GM12878 (cell line): ENCODE data around the gene CUEDC1. TPM values are rescaled to one million over a fixed set of nuclear protein-coding genes. Genes with fewer than 3 reads are reported as not detected.

Experiments
- ATAC-seq: fragments of 200-7000 bp; cut with Tn5 transposase; 3 replicates; pipeline ENCODE4 v1.9.1; 2020; ENCODE audit warnings: mild to moderate bottlenecking, moderate library complexity
- BruUV-seq: library from RNA; stranded (reverse); fragments of 400-500 nt; replicated peaks from 2 replicates; lab custom pipeline; 2021; lab: Mats Ljungman, UMichigan
- CTCF ChIA-PET: fragments of 300-600 bp; sonication (Branson Sonifier 250); formaldehyde crosslinking; extraction: SDS; loops from one replicate; lab custom pipeline; 2021; ENCODE audit warnings: inconsistent platforms; lab: Yijun Ruan, JAX
- POLR2A ChIA-PET: fragments of 350-600 bp; formaldehyde crosslinking; extraction: SDS; loops from one replicate; lab custom pipeline; 2021; ENCODE audit warnings: inconsistent platforms; lab: Charles Lee
- RAD21 ChIA-PET: fragments of 300-600 bp; sonication (Branson Sonifier 250); formaldehyde crosslinking; loops from one replicate; lab custom pipeline; 2023; ENCODE audit warnings: antibody characterized with exemption; ENCODE audit not compliant: unreplicated experiment; lab: Charles Lee
- SMC1A ChIA-PET: fragments of 300-600 bp; sonication (Branson Sonifier 250); formaldehyde crosslinking; loops from one replicate; lab custom pipeline; 2023; ENCODE audit not compliant: unreplicated experiment, uncharacterized antibody; lab: Charles Lee
- DNase-seq: peaks from one replicate; pipeline ENCODE4 v3.0.0-alpha.2; 2011; ENCODE audit warnings: low read depth, low spot score
- FAIRE-seq: peaks from 3 replicates; lab custom pipeline; 2011; peaks lifted over from hg19 to GRCh38; lab: Jason Lieb, UNC
- H2AFZ ChIP-seq: 2 replicates; pipeline ENCODE4 v1.6.0; 2011; ENCODE audit warnings: low read depth, low read length, control low read depth; ENCODE audit not compliant: control insufficient read depth
- H3K27ac ChIP-seq: 2 replicates; pipeline ENCODE4 v1.5.1; 2011; ENCODE audit warnings: control low read depth; ENCODE audit not compliant: control insufficient read depth, insufficient read depth
- H3K27me3 ChIP-seq, 2 experiments: replicated peaks in 1 of 2; 2 replicates each; pipeline versions ENCODE4 v1.6.0 to v1.6.1; 2011; ENCODE audit warnings: low read length in 1 of 2; ENCODE audit not compliant: control insufficient read depth in 2 of 2, insufficient read depth in 2 of 2
- H3K36me3 ChIP-seq, 2 experiments: 2 replicates each; pipeline ENCODE4 v1.5.1; 2011; ENCODE audit warnings: low read length in 1 of 2; ENCODE audit not compliant: control insufficient read depth in 2 of 2, insufficient read depth in 2 of 2
- H3K4me1 ChIP-seq: 2 replicates; pipeline ENCODE4 v1.6.1; 2011; ENCODE audit warnings: mild to moderate bottlenecking, low read length, moderate library complexity, mixed read lengths; ENCODE audit not compliant: control insufficient read depth, insufficient read depth
- H3K4me2 ChIP-seq: 2 replicates; pipeline ENCODE4 v1.6.0; 2011; ENCODE audit warnings: control low read depth; ENCODE audit not compliant: control insufficient read depth, insufficient read depth
- H3K4me3 ChIP-seq: fragments of 200-600 bp; sonication (generic); 2 replicates; pipeline ENCODE4 v1.5.1; 2016
- H3K79me2 ChIP-seq: 2 replicates; pipeline ENCODE4 v1.6.0; 2011; ENCODE audit warnings: low read length; ENCODE audit not compliant: control insufficient read depth, insufficient read depth
- H3K9ac ChIP-seq: 2 replicates; pipeline ENCODE4 v1.8.0; 2011; ENCODE audit warnings: low read length, control low read depth, mixed read lengths; ENCODE audit not compliant: control insufficient read depth, insufficient read depth
- H3K9me3 ChIP-seq: replicated peaks from 3 replicates; pipeline ENCODE4 v1.5.1; 2011; ENCODE audit warnings: mild to moderate bottlenecking, low read length; ENCODE audit not compliant: control insufficient read depth, insufficient read depth
- H4K20me1 ChIP-seq: 2 replicates; pipeline ENCODE4 v1.6.0; 2011; ENCODE audit not compliant: control insufficient read depth, insufficient read depth
- BACH1 ChIP-seq: fragments of 450-650 bp; IDR thresholded peaks from 2 replicates; pipeline ENCODE4 v1.6.1; 2017; ENCODE audit warnings: mild to moderate bottlenecking, borderline replicate concordance
- CREM ChIP-seq: IDR thresholded peaks from 2 replicates; pipeline ENCODE4 v1.6.1; 2014; ENCODE audit warnings: antibody characterized with exemption, low read depth
- E2F8 ChIP-seq: fragments of 450-650 bp; IDR thresholded peaks from 2 replicates; pipeline ENCODE4 v1.6.1; 2018; ENCODE audit warnings: mild to moderate bottlenecking, low read depth, moderate library complexity; ENCODE audit not compliant: partially characterized antibody
- ELK1 ChIP-seq: IDR thresholded peaks from 2 replicates; pipeline ENCODE4 v1.6.1; 2012; ENCODE audit warnings: low read depth, low read length, improper control_type of control experiment
- HDGF ChIP-seq: fragments of 450-650 bp; IDR thresholded peaks from 2 replicates; pipeline ENCODE4 v1.6.1; 2016; ENCODE audit warnings: antibody characterized with exemption
- JUNB ChIP-seq: IDR thresholded peaks from 2 replicates; pipeline ENCODE4 v1.6.1; 2016; ENCODE audit warnings: antibody characterized with exemption, mild to moderate bottlenecking
- PBX3 ChIP-seq: IDR thresholded peaks from 2 replicates; pipeline ENCODE4 v1.6.1; 2011; ENCODE audit warnings: mild to moderate bottlenecking, low read depth, low read length, moderate library complexity; ENCODE audit not compliant: insufficient replicate concordance
- RELA ChIP-seq: fragments of 450-650 bp; IDR thresholded peaks from 2 replicates; pipeline ENCODE4 v1.8.0; 2014; ENCODE audit warnings: borderline replicate concordance; ENCODE audit not compliant: partially characterized antibody
- RFX5 ChIP-seq: IDR thresholded peaks from 2 replicates; pipeline ENCODE4 v1.6.1; 2011; ENCODE audit warnings: low read depth, low read length, improper control_type of control experiment
- USF1 ChIP-seq: IDR thresholded peaks from 2 replicates; pipeline ENCODE4 v1.6.1; 2011; ENCODE audit warnings: borderline replicate concordance, low read depth, mild to moderate bottlenecking, moderate library complexity, mixed read lengths, low read length; ENCODE audit not compliant: insufficient read depth; ENCODE audit errors: extremely low read length
- ZNF384 ChIP-seq: IDR thresholded peaks from 2 replicates; pipeline ENCODE4 v1.6.1; 2012; ENCODE audit warnings: low read depth, mild to moderate bottlenecking, low read length, improper control_type of control experiment, borderline replicate concordance
- WGBS: methylation state at CpG from one replicate; pipeline ENCODE4 v1.1.6; 2016; ENCODE audit warnings: low lambda C conversion rate; ENCODE audit not compliant: insufficient replicate concordance, insufficient coverage; ENCODE audit errors: missing lambda C conversion rate; 5-methylcytosine and 5-hydroxymethylcytosine counted together
- in situ Hi-C: fragments of 300-500 bp; cut with MboI; formaldehyde crosslinking; loops from 9 replicates; pipeline ENCODE4 v1.14.3; 2018; ENCODE audit warnings: mixed read lengths
- intact Hi-C: fragments of 100-400 bp; cut with micrococcal nuclease; formaldehyde crosslinking; loops from one replicate; pipeline ENCODE4 v1.14.2; 2022; ENCODE audit not compliant: unreplicated experiment
- polyA plus RNA-seq, 11 experiments: library from polyadenylated mRNA; depleted of rRNA in 4 of 11; unstranded in 6 of 11; stranded (reverse) in 5 of 11; fragments of >200 nt; fragmentation: Nextera tagmentation in 4 of 11; fragmentation: Illumina TruSeq in 1 of 11; extraction: Ambion mirVana in 4 of 11; extraction: Trizol in 1 of 11; gene quantifications; 1 replicate in 1 of 11; 2 replicates in 10 of 11; pipeline versions ENCODE4 v1.2.1 to v1.2.3, GENCODE V29; 2011 to 2016; ENCODE audit warnings: inconsistent platforms in 2 of 11, missing spikeins in 2 of 11, low read depth in 1 of 11
- total RNA-seq, 4 experiments: library from RNA; depleted of rRNA in 3 of 4; stranded (reverse); fragments of >200 nt in 3 of 4; fragmentation: Illumina TruSeq in 1 of 4; extraction: Trizol in 1 of 4; gene quantifications; 2 replicates each; pipeline versions ENCODE4 v1.2.1 to v1.2.3, GENCODE V29; 2013 to 2021

Gene CUEDC1
- total and polyA plus RNA-seq, 10 of the 15 experiments (the other 5 are each of a cell fraction or from before 2014, with no cell fraction given), result 0.24 to 7.4 (median 1.8) TPM

GRCh38 chr17:57987581-57988300 is 32.5 kb upstream of the CUEDC1 start, which contains the start of gene VEZF1 (continued):
- TF ChIP-seq PBX3 (no peak), ELK1 (no peak; the same call in 1 of the 2 replicates), RFX5 (no peak), JUNB (no peak), BACH1 (peak; percentile 19; the same call in 1 of the 2 replicates)

- peak overlapping the region; percentile 87 for H3K4me3 ChIP-seq
- no peaks in the 10 kb centered on the region for H3K9me3 ChIP-seq
- H3K79me2 ChIP-seq, result peaks cover 20% of the 10 kb centered on the region
- POLR2A ChIA-PET, result interaction anchor here (0.6 to 3.1 kb wide), 11 partner anchors 8 to 918 kb away, joined by 3 to 21 read pairs (median 5); partner anchors contain the start of gene SRSF1
- FAIRE-seq (no peak), DNase-seq (no peak), ATAC-seq (peak; percentile 6)
- intact Hi-C loops, result loop anchor here (1.0 to 5.0 kb wide), 2 partner anchors 40 to 82 kb away; no protein-coding TSS in a partner anchor
- SMC1A ChIA-PET, result interaction anchor here (0.7 to 9.3 kb wide), 23 partner anchors 11 to 252 kb away, joined by 3 to 114 read pairs (median 9); partner anchors contain the start of genes CUEDC1, LPO, MRPS23 and SRSF1
- no peaks in the 10 kb centered on the region for H3K27me3 ChIP-seq
- peak overlapping the region; percentile 33 for H2AFZ ChIP-seq
- H3K4me1 ChIP-seq, result peaks cover 5% of the 10 kb centered on the region
- in situ Hi-C loops, result no loop called here
- peaks cover 2% of the 10 kb centered on the region; the same call in 1 of the 2 replicates for H4K20me1 ChIP-seq
- peak overlapping the region; percentile 53 for H3K27ac ChIP-seq
- H3K4me2 ChIP-seq, result peak overlapping the region; percentile 98
- WGBS, result 4% methylated on average over 28 of the region's 38 CpGs
- H3K36me3 ChIP-seq, result peaks cover 0 to 3% of the 10 kb centered on the region in 2 experiments; a peak in 2 of 4 replicates
- no TSS peak for BruUV-seq
- RAD21 ChIA-PET, result interaction anchor here (1.0 to 3.6 kb wide), 17 partner anchors 8 to 136 kb away, joined by 3 to 55 read pairs (median 6); partner anchors contain the start of genes CUEDC1, DYNLL2 and MRPS23
- CTCF ChIA-PET, result interaction anchor here (0.6 to 8.8 kb wide), 20 partner anchors 11 to 154 kb away, joined by 3 to 195 read pairs (median 4); no protein-coding TSS in a partner anchor
- H3K9ac ChIP-seq, result peak overlapping the region; percentile 82
- TF ChIP-seq CREM (0 out of 2 replicates have a peak, but pooled peaks have one; percentile 1), HDGF (0 out of 2 replicates have a peak, but pooled peaks have one; percentile 22), RELA (no peak), USF1 (no peak), ZNF384 (no peak), E2F8 (no peak)
Measured at GRCh38 chr17:57986841-57987580, 31.8 kb upstream of the CUEDC1 start.
